ENCODE measurements around the gene SNX17.
"Not testable (repeated sequence)": the region's sequence is repeated elsewhere in the genome, so short reads cannot be mapped to it uniquely, and the experiment has no call there.

DNA sequence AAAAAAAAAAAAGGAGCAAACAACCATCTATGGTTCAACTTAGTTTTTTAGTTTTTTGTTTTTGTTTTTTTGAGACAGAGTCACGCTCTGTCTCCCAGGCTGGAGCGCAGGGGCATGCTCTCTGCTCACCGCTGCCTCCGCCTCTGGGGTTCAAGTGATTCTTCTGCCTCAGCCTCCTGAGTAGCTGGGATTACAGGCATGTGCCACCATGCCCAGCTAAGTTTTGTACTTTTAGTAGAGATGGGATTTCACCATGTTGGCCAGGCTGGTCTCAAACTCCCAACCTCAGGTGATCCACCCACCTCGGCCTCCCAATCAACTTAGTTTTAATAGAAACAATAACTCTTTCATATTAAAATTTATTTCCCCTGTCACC lies 17.0 kb upstream of the SNX17 start:
- TF ChIP-seq, protein P1, sequence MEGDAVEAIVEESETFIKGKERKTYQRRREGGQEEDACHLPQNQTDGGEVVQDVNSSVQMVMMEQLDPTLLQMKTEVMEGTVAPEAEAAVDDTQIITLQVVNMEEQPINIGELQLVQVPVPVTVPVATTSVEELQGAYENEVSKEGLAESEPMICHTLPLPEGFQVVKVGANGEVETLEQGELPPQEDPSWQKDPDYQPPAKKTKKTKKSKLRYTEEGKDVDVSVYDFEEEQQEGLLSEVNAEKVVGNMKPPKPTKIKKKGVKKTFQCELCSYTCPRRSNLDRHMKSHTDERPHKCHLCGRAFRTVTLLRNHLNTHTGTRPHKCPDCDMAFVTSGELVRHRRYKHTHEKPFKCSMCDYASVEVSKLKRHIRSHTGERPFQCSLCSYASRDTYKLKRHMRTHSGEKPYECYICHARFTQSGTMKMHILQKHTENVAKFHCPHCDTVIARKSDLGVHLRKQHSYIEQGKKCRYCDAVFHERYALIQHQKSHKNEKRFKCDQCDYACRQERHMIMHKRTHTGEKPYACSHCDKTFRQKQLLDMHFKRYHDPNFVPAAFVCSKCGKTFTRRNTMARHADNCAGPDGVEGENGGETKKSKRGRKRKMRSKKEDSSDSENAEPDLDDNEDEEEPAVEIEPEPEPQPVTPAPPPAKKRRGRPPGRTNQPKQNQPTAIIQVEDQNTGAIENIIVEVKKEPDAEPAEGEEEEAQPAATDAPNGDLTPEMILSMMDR (conservative IDR thresholded peaks at IDR 0.05; ENCODE audit: low read depth, low read length): not testable (repeated sequence)
- TF ChIP-seq POLR2A (IDR thresholded peaks at IDR 0.05; ENCODE audit: low read depth, low read length); MXI1 (IDR thresholded peaks at IDR 0.05; ENCODE audit: borderline replicate concordance, low read depth, low read length): not testable (repeated sequence)

Data from IMR-90 (cell line).